Islet precursor cell (in vitro differentiated cells): ENCODE data around the gene PDGFC.

ENCODE experiments used
- DNase-seq: peaks from one replicate; pipeline ENCODE4 v3.0.0-alpha.2; 2018

Gene PDGFC

DNA sequence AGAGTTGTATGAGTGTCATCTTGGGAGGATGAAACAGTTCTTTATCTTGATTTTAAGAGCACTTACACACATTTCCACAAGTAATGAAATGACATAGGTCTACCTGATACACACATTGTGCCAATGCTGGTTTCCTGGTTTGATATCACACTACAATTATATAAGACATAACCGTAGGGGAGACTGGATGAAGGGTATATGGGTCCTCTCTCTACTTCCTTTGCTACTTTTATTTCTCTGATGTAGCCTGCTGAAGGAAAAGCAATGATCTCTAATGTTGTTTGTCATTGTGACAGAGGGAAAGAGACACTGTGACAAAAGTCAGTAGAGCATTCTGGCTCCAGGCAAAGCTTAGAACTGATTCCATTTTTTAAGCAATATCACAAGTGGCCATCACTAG, 238.0 kb downstream of the PDGFC start:
- no peak for DNase-seq

DNA sequence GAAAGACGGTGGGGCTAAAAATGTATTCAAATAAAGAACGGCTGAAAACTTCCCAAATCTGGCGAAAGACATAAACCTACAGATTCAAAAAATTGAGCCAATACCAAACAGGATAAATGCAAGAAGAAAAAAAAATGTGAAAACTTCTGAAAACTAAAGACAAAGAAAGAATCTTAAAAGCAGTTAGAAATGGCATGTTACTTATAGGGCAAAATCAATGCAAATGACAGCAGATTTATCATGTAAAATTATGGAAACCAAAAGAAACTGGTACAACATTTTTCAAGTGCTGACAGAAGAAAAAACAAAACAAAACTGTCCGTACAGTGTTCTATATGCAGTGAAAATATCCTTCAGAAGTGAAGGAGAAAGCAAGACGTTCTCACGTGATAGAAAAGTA, 239.0 kb downstream of the PDGFC start:
- DNase-seq, result no peak

DNA sequence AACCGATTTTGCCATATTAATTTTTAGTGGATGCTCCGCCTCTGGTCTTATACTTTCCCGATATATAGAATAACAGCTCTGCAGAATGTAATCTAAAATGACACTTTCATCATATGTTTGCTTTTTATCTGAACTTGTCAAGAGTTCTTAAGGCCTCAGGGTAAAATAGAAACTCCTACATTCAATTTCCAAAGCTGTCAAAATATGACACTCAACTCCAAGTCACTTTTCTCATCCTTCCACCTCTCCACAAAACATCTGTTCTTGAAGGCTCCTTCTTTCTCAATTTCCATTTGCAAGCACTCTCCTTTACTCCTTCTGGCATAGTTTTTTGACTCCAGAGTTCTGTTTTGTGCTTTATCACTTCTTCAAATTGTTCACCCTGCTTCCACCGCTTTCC, 242.2 kb downstream of the PDGFC start:
- no peak for DNase-seq

DNA sequence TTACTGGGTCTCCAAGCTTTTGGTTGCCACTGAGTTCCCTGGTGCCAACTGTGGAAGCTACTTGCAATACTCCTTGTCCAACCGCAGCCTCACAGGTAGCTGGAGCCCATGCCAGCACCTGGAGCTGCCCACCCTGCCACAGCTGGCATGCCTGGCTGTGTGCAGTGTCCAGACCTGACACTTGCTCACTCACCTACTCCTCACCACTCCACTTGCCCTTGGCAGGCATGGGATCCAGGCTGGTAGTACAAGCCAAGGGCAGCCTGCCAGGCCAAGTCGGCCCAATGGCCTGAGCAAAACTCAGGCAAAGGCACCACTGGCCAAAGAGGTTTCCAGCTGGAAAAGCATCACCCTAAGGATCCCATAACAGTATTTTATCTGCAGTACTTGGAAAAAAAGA, 246.3 kb downstream of the PDGFC start:
- no peak for DNase-seq

DNA sequence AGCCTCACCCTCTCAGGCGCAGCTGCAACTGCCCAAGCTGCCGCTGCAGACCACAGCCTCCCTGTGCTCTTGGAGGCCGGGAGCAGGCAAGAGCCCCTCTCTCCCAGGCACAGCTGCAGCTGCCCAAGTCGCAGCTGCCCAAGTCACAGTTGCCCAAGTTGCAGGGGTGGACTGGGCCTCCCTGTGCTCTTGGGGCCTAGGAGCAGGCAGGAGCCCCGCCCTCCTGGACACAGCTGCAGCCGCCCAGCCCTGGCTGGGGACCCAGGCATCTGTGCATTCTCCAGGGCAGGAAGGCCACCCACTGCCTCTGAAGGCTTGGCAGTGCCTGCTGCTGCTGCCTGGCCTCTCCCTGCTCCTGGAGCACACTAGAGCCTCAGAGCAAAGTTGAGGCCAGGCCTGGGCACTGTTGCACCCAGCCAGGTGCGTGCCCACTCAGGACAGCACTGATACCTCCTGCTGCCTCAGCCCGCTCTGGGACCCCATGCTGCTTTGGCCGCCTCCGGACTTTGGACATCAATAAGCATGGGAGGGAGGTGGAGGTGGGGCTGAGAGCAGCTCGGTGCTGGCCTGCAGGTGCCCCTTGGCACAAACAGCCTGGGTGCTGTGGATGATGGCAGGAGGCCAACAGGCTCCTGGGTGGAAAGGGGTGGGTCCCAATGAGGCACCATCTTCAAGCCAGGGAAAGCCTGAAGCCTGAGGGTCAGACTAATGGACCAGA, 247.5 kb downstream of the PDGFC start:
- DNase-seq, result no peak

DNA sequence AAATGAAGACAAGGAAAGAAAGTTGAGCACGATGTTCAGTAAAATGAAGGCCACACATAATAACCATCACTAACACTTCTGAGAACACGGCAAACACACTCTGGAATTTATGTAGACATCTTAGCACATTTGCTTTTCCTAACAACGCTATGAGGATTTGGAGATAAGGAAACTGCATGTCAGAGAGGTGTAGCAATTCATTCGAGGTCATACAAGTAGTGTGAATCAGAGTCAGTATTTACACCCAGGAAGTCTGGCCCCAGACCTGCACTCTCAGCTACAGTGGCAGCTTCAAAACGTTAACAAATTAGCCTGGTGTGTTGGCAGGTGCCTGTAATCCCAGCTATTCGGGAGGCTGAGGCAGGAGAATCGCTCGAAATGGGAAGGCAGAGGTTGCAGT, 253.4 kb downstream of the PDGFC start:
- DNase-seq, result no peak

DNA sequence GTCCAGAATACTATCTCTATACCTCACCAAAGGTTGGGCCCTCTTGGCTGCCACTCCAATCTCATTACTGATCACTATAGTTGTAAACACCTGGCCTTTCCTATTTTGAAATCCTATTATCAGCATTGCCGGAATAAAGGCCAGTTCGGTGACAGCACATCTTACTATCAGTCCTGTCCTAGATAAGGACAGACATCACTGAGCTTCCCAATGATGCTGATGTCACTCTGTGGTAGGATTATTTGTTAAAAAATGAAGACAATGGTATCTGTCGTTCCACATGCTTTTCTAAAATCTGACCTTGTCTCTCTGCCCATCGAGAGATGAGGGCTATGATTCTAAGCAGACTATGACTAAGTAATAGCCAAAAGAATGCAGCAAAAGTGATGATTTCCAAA, 260.4 kb downstream of the PDGFC start:
- DNase-seq, result no peak
